Activated gamma-delta T cell (primary cell): ENCODE results near the gene ZNF200.
"Not testable (repeated sequence)": the region's sequence is repeated elsewhere in the genome, so short reads cannot be mapped to it uniquely, and the experiment has no call there.

ENCODE experiments used
- DNase-seq: peaks from one replicate; lab custom pipeline; 2025; lab: John Stamatoyannopoulos, UW

The ZNF200 gene

GRCh38 chr16:3198334-3199072, 36.5 kb downstream of the ZNF200 start:
- DNase-seq: no peak

- DNase-seq: not testable (repeated sequence)
Observed at GRCh38 chr16:3197694-3198333, 37.1 kb downstream of the ZNF200 start.

GRCh38 chr16:3195975-3196374, 39.0 kb downstream of the ZNF200 start:
- no peak for DNase-seq

GRCh38 chr16:3194792-3195191, 40.2 kb downstream of the ZNF200 start:
- no peak for DNase-seq

GRCh38 chr16:3193221-3194212, 41.4 kb downstream of the ZNF200 start:
- DNase-seq: no peak

- no peak for DNase-seq
Observed at GRCh38 chr16:3192476-3193019, 42.4 kb downstream of the ZNF200 start.

GRCh38 chr16:3190949-3191353, 44.0 kb downstream of the ZNF200 start:
- DNase-seq: no peak

GRCh38 chr16:3189869-3190268, 45.1 kb downstream of the ZNF200 start:
- no peak for DNase-seq

GRCh38 chr16:3188925-3189825, 45.8 kb downstream of the ZNF200 start:
- DNase-seq: no peak

GRCh38 chr16:3188675-3188924, 46.4 kb downstream of the ZNF200 start:
- no peak for DNase-seq

GRCh38 chr16:3187798-3188674, 46.9 kb downstream of the ZNF200 start, which contains the start of gene OR1F1:
TSS of gene OR1F1 (plus strand) at chr16:3188204.
- DNase-seq: no peak

- DNase-seq: no peak
Observed at GRCh38 chr16:3186946-3187690, 47.8 kb downstream of the ZNF200 start.

- DNase-seq: no peak
Observed at GRCh38 chr16:3183445-3184139, 51.4 kb downstream of the ZNF200 start.

GRCh38 chr16:3182608-3183444, 52.1 kb downstream of the ZNF200 start:
- DNase-seq: no peak

- DNase-seq: not testable (repeated sequence)
Observed at GRCh38 chr16:3182293-3182607, 52.7 kb downstream of the ZNF200 start.

GRCh38 chr16:3180445-3180878, 54.5 kb downstream of the ZNF200 start:
- DNase-seq: no peak

GRCh38 chr16:3179651-3180050, 55.3 kb downstream of the ZNF200 start:
- DNase-seq: no peak
